Neural cell (in vitro differentiated cells): Measurements from ENCODE around the gene CCDC81.

Source experiments
- EP300 ChIP-seq: fragments of 450-650 bp; conservative IDR thresholded peaks from 2 replicates; pipeline ENCODE4 v1.6.1; 2014; ENCODE audit warnings: antibody characterized with exemption, mild to moderate bottlenecking, moderate library complexity; ENCODE audit not compliant: poor library complexity, severe bottlenecking
- EZH2 ChIP-seq: fragments of 200-600, 300-800 bp; shearing (Covaris generic), sonication (generic); IDR thresholded peaks from 2 replicates; pipeline ENCODE4 v1.6.1; 2014; ENCODE audit warnings: antibody characterized with exemption, low read length, borderline replicate concordance, mild to moderate bottlenecking; ENCODE audit not compliant: insufficient read depth, poor library complexity, severe bottlenecking
- MXI1 ChIP-seq: fragments of 450-650 bp; conservative IDR thresholded peaks from 2 replicates; pipeline ENCODE4 v1.6.1; 2014; ENCODE audit warnings: antibody characterized with exemption, mild to moderate bottlenecking; ENCODE audit not compliant: poor library complexity, severe bottlenecking
- POLR2AphosphoS5 ChIP-seq: IDR thresholded peaks from 2 replicates; pipeline ENCODE4 v1.6.1; 2012
- TAF1 ChIP-seq: IDR thresholded peaks from 2 replicates; pipeline ENCODE4 v1.6.1; 2012; ENCODE audit warnings: low read depth
- TF ChIP-seq, protein P1 (sequence below): fragments of 450-650 bp; IDR thresholded peaks from 2 replicates; pipeline ENCODE4 v1.5.1; 2014; ENCODE audit warnings: antibody characterized with exemption, mild to moderate bottlenecking, moderate library complexity; ENCODE audit not compliant: poor library complexity, severe bottlenecking

GRCh38 chr11:86390487-86390886 lies 15.8 kb downstream of the CCDC81 start:
- TF ChIP-seq POLR2AphosphoS5, result no peak
- no peak for TF ChIP-seq EP300
- TF ChIP-seq EZH2, result no peak
- TF ChIP-seq TAF1, result no peak
- TF ChIP-seq, protein P1, sequence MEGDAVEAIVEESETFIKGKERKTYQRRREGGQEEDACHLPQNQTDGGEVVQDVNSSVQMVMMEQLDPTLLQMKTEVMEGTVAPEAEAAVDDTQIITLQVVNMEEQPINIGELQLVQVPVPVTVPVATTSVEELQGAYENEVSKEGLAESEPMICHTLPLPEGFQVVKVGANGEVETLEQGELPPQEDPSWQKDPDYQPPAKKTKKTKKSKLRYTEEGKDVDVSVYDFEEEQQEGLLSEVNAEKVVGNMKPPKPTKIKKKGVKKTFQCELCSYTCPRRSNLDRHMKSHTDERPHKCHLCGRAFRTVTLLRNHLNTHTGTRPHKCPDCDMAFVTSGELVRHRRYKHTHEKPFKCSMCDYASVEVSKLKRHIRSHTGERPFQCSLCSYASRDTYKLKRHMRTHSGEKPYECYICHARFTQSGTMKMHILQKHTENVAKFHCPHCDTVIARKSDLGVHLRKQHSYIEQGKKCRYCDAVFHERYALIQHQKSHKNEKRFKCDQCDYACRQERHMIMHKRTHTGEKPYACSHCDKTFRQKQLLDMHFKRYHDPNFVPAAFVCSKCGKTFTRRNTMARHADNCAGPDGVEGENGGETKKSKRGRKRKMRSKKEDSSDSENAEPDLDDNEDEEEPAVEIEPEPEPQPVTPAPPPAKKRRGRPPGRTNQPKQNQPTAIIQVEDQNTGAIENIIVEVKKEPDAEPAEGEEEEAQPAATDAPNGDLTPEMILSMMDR, result no peak
- TF ChIP-seq MXI1, result no peak
